ENCODE measurements around the gene VWA3A. TPM values are rescaled to one million over a fixed set of nuclear protein-coding genes. Genes with fewer than 3 reads are reported as not detected.

The VWA3A gene
- total RNA-seq, 4 donors from 2014 or later: 0.17 to 2.0 TPM; not detected in 2

DNA sequence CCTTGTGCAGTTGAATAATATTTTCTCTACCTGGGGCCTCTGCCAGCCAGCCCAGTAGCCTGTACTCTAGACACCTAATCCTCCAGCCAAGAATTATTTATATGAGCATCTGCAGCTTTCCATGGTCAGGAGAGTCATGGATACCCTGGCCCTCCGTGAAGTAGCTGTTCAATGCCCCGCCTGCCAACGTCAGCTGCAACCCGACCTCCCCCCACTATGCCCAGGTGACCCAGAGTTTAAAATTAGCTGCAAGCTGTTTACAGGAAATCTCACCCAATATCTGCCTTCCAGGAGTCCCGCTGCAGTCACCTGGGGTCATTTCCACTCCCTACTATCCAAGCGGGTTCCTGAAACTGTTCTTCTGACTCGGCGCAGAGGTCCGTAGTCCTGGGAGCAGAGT, 82.3 kb downstream of the VWA3A start:
- WGBS, 2 donors: 75 to 80% methylated on average over 9 of the region's 9 CpGs
- intact Hi-C loops (cut with DNase I; ENCODE audit: low total_unique reads): no loop called here
- no peak overlapping the region for H3K4me3 ChIP-seq (ENCODE audit: low read depth, poor library complexity, severe bottlenecking)
- TF ChIP-seq, protein P1, sequence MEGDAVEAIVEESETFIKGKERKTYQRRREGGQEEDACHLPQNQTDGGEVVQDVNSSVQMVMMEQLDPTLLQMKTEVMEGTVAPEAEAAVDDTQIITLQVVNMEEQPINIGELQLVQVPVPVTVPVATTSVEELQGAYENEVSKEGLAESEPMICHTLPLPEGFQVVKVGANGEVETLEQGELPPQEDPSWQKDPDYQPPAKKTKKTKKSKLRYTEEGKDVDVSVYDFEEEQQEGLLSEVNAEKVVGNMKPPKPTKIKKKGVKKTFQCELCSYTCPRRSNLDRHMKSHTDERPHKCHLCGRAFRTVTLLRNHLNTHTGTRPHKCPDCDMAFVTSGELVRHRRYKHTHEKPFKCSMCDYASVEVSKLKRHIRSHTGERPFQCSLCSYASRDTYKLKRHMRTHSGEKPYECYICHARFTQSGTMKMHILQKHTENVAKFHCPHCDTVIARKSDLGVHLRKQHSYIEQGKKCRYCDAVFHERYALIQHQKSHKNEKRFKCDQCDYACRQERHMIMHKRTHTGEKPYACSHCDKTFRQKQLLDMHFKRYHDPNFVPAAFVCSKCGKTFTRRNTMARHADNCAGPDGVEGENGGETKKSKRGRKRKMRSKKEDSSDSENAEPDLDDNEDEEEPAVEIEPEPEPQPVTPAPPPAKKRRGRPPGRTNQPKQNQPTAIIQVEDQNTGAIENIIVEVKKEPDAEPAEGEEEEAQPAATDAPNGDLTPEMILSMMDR (IDR thresholded peaks at IDR 0.05): no peak
- no peak for TF ChIP-seq POLR2A (IDR thresholded peaks at IDR 0.05)
- DNase-seq (ENCODE audit: low spot score in 2 of 2): no peak

DNA sequence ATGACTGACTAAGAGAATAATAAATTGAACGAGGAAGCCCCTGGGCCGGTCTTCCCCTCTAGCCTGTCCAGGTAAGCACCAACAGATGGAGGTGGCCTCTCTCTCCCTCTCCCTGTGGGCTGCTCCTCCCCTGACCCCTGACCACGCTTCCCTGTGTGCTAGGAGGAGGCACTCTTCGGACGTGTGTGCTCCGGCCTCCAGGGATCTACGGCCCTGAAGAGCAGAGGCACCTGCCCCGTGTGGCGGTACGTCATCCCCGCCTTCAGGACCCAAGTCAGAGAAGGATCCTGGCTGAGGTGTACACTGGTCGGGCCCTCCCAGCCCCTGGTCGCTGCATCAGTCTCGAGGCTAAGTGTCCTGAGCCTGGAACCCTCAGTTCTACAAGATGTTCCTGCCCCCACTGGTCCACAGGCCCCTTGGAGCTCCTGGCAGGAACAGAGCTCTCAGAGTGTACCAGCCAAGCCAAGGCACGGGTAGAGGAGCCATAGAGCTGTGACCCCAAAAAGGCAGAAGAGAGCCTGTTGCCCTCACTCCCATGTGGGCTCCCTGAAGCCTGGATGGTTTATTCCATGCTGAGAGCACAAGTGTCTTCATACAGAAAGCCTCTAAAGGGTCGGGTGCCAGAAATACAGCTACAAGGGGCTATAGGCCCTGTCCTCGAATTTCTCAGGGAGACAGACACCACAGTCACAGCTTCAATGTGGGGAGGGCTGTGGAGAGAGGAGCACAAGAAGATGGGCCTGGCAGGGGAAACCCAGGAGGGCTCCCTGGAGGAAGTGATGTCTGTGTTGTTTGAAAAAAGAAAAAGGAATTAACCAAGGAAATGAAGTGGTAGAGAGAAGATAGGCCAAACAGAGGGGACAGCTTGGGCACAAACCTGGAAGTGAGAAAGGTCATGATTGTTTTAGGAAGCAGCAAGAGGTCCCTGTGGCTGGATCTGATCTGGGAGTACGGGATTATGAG, 85.9 kb downstream of the VWA3A start:
- H3K4me3 ChIP-seq (ENCODE audit: low read depth, poor library complexity, severe bottlenecking): no peak overlapping the region
- TF ChIP-seq, protein P1 (IDR thresholded peaks at IDR 0.05): no peak
- TF ChIP-seq POLR2A (IDR thresholded peaks at IDR 0.05): no peak
- no peak for DNase-seq (ENCODE audit: low spot score in 2 of 2)
- intact Hi-C loops (cut with DNase I; ENCODE audit: low total_unique reads): no loop called here
- WGBS, 2 donors: 80 to 88% methylated on average over 13 to 17 of the region's 18 CpGs

DNA sequence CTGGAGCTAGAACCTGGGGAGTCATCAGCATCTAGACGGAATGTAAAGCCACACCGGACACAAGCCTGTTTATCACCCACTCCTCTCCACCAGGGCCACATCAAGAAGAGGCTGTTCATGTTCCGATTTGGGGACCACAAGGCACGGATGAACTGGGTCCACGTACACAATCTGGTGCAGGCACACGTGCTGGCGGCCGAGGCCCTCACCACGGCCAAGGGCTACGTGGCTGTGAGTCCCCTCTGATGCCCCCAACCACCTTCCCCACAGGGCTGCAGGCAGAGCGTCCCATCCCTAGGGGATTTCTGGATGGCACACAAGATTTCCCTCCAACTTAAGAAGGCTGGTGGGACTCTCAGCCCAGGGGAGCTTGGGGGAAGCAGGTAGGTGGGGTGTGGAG, 89.1 kb downstream of the VWA3A start:
- no peak overlapping the region for H3K4me3 ChIP-seq (ENCODE audit: low read depth, poor library complexity, severe bottlenecking)
- intact Hi-C loops (cut with DNase I; ENCODE audit: low total_unique reads): no loop called here
- no peak for TF ChIP-seq POLR2A (IDR thresholded peaks at IDR 0.05)
- 81 to 92% methylated on average over 11 of the region's 11 CpGs for WGBS, 2 donors
- no peak for DNase-seq (ENCODE audit: low spot score in 2 of 2)

DNA sequence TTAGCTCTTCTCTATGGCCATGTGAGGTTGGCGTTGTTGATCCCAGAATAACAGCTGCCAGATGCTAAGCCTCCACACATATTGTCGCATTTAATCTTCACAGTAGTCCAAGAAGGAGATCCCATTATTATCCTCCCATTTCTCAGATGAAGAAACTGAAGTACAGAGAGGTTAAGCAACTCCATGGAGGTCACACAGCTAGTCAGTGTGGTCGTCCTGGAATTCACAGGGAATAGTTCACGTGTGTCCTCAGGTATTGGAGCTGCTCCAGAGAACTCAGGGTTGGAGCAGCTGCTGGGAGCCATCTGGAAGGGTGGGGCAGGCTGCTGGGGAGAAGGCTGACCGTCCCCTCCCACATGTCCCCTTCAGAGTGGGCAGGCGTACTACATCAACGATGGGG, 89.5 kb downstream of the VWA3A start:
- no peak for DNase-seq (ENCODE audit: low spot score in 2 of 2)
- no peak for TF ChIP-seq POLR2A (IDR thresholded peaks at IDR 0.05)
- TF ChIP-seq, protein P1 (IDR thresholded peaks at IDR 0.05): no peak
- 76 to 81% methylated on average over 7 of the region's 7 CpGs for whole genome bisulfite sequencing, 2 donors
- no peak overlapping the region for H3K4me3 ChIP-seq (ENCODE audit: low read depth, poor library complexity, severe bottlenecking)
- intact Hi-C loops (cut with DNase I; ENCODE audit: low total_unique reads): no loop called here

DNA sequence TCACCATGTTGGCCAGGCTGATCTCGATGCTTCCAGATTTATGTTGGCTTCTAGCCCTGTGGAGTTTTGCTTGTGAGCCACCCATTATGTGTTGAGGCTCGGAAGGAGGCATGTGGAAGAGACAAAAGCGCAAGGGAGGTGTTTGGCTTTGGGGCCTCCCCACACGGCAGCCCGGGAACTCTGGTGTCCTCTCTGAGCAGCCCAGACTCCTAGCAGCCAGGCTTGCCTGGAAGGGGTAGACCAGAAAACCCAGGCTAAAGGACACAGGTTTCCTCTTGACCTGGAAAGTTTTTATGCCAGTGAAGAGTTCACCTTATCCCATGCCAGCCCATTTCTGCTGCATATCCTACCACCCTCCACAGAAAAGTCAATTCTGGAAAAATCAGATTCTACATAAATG, 91.0 kb downstream of the VWA3A start:
- H3K4me3 ChIP-seq (ENCODE audit: low read depth, poor library complexity, severe bottlenecking): no peak overlapping the region
- intact Hi-C loops (cut with DNase I; ENCODE audit: low total_unique reads): no loop called here
- 91 to 96% methylated on average over 5 of the region's 5 CpGs for WGBS, 2 donors
- TF ChIP-seq, protein P1 (IDR thresholded peaks at IDR 0.05): no peak
- TF ChIP-seq POLR2A (IDR thresholded peaks at IDR 0.05): no peak
- DNase-seq (ENCODE audit: low spot score in 2 of 2): no peak

DNA sequence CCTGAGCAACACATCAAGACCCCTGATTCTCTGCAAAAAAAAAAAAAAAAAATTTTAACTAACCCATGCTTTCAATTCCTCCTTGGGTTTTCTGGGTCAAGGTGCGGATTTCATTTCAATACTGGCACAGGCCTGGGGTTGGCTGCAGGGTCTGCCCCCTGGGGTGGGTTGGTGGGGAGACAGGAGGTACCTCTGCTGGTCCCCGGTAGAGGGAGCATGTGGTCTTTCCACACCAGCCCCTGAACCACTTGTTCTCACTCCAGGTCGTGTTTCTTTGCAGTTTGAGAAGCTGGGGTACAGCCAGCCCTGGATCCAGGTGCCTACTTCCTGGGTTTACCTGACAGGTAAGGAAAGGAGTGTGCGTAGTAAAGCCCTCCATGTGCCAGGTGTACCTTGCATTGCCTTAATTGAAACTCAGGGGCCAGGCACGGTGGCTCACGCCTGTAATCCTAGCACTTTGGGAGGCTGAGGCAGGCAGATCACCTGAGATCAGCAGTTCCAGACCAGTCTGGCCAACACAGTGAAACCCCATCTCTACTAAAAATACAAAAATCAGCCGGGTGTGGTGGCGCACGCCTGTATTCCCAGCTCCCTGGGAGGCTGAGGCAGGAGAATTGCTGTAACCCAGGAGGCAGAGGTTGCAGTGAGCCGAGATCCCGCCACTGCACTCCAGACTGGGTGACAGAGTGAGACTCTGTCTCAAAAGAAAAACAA, 91.7 kb downstream of the VWA3A start:
- TF ChIP-seq POLR2A (IDR thresholded peaks at IDR 0.05): no peak
- TF ChIP-seq, protein P1 (IDR thresholded peaks at IDR 0.05): no peak
- intact Hi-C loops (cut with DNase I; ENCODE audit: low total_unique reads): no loop called here

More for the DNA sequence above, 91.7 kb downstream of the VWA3A start:
- no peak overlapping the region for H3K4me3 ChIP-seq (ENCODE audit: low read depth, poor library complexity, severe bottlenecking)
- 83 to 89% methylated on average over 11 of the region's 11 CpGs for WGBS, 2 donors
- no peak for DNase-seq (ENCODE audit: low spot score in 2 of 2)

Measured in lower leg skin (tissue), 4 donors.